TTC549 (cell line): ENCODE results near the gene MOGAT3.
"Not testable (repeated sequence)": the region's sequence is repeated elsewhere in the genome, so short reads cannot be mapped to it uniquely, and the experiment has no call there.

Experiments used
- FAIRE-seq: peaks from 2 replicates; lab custom pipeline; 2012; peaks lifted over from hg19 to GRCh38; lab: Jason Lieb, UNC

MOGAT3 gene

GRCh38 chr7:101203740-101204738 is 3.2 kb upstream of the MOGAT3 start:
- not testable (repeated sequence) for FAIRE-seq

GRCh38 chr7:101202603-101202918 is 1.7 kb upstream of the MOGAT3 start:
- no peak for FAIRE-seq

- FAIRE-seq: no peak
These were observed 1.1 kb upstream of the MOGAT3 start for GRCh38 chr7:101201695-101202602.

- no peak for FAIRE-seq
These were observed 353 bp downstream of the MOGAT3 start for GRCh38 chr7:101200504-101200861.

- not testable (repeated sequence) for FAIRE-seq
These were observed 1.3 kb downstream of the MOGAT3 start for GRCh38 chr7:101199522-101199921.

- FAIRE-seq: no peak
These were observed 2.4 kb downstream of the MOGAT3 start for GRCh38 chr7:101198476-101198875.

GRCh38 chr7:101197991-101198390 is 2.8 kb downstream of the MOGAT3 start:
- no peak for FAIRE-seq

GRCh38 chr7:101195884-101196283 is 5.0 kb downstream of the MOGAT3 start:
- no peak for FAIRE-seq

GRCh38 chr7:101189109-101189508 is 11.7 kb downstream of the MOGAT3 start:
- no peak for FAIRE-seq

- no peak for FAIRE-seq
These were observed 13.9 kb downstream of the MOGAT3 start for GRCh38 chr7:101186844-101187428.

- FAIRE-seq: no peak
These were observed 14.6 kb downstream of the MOGAT3 start for GRCh38 chr7:101186194-101186593.

- FAIRE-seq: no peak
These were observed 15.5 kb downstream of the MOGAT3 start for GRCh38 chr7:101185258-101185839.

GRCh38 chr7:101180130-101180755 is 20.6 kb downstream of the MOGAT3 start, which contains the start of gene NAT16:
Gene NAT16, minus strand, starts transcription at chr7:101180293. Its CDS starts 5,486 bp downstream, at chr7:101174807.
- no peak for FAIRE-seq

GRCh38 chr7:101179713-101180112 is 21.1 kb downstream of the MOGAT3 start:
- FAIRE-seq: no peak

GRCh38 chr7:101179117-101179516 is 21.7 kb downstream of the MOGAT3 start:
- FAIRE-seq: no peak

- FAIRE-seq: no peak
These were observed 23.2 kb downstream of the MOGAT3 start for GRCh38 chr7:101177644-101178043.

GRCh38 chr7:101175664-101176063 is 25.2 kb downstream of the MOGAT3 start:
- no peak for FAIRE-seq

GRCh38 chr7:101174322-101174854 is 26.4 kb downstream of the MOGAT3 start:
- FAIRE-seq: no peak

- no peak for FAIRE-seq
These were observed 27.0 kb downstream of the MOGAT3 start for GRCh38 chr7:101173752-101174244.

- FAIRE-seq: no peak
These were observed 27.7 kb downstream of the MOGAT3 start for GRCh38 chr7:101172854-101173751.
